WTC11 (cell line): Measurements from ENCODE around the gene LRP1. TPM values are rescaled to one million over a fixed set of nuclear protein-coding genes. Genes with fewer than 3 reads are reported as not detected.

Source experiments
- ATAC-seq: fragments of 200-7000 bp; cut with Tn5 transposase; 2 replicates; pipeline ENCODE4 v1.10.0; 2021; ENCODE audit warnings: mild to moderate bottlenecking, moderate library complexity
- CTCF ChIA-PET: fragments of 300-600 bp; sonication (Branson Sonifier 250); formaldehyde crosslinking; loops from one replicate; lab custom pipeline; 2021; ENCODE audit warnings: antibody characterized with exemption; lab: Charles Lee
- POLR2A ChIA-PET: fragments of 350-600 bp; sonication (Branson Sonifier 250); formaldehyde crosslinking; loops from one replicate; lab custom pipeline; 2021; ENCODE audit warnings: antibody characterized with exemption; lab: Charles Lee
- DNase-seq: peaks from one replicate; pipeline ENCODE4 v3.0.0; 2021; ENCODE audit warnings: low spot score
- H3K27ac Mint-ChIP-seq: 2 replicates; pipeline ENCODE4 v1.8.0; 2021; ENCODE audit warnings: mixed read lengths
- H3K27me3 Mint-ChIP-seq: 2 replicates; pipeline ENCODE4 v1.8.0; 2021; ENCODE audit warnings: low read depth, mild to moderate bottlenecking, moderate library complexity, mixed read lengths
- H3K36me3 Mint-ChIP-seq: 2 replicates; pipeline ENCODE4 v1.8.0; 2021; ENCODE audit warnings: mixed read lengths
- H3K4me1 Mint-ChIP-seq: 2 replicates; pipeline ENCODE4 v1.8.0; 2022; ENCODE audit warnings: mixed read lengths
- H3K4me3 Mint-ChIP-seq: 2 replicates; pipeline ENCODE4 v1.8.0; 2021; ENCODE audit warnings: mild to moderate bottlenecking, moderate library complexity, mixed read lengths
- H3K9me3 Mint-ChIP-seq: 2 replicates; pipeline ENCODE4 v1.8.0; 2021; ENCODE audit warnings: mixed read lengths
- AR ChIP-seq: fragments of 250-450 bp; sonication (Bioruptor Pico); IDR thresholded peaks from 2 replicates; pipeline ENCODE4 v1.9.0; 2021; ENCODE audit warnings: mild to moderate bottlenecking
- ARID4B ChIP-seq: sonication (generic); formaldehyde crosslinking; IDR thresholded peaks from 2 replicates; pipeline ENCODE4 v1.8.0; 2023; ENCODE audit warnings: missing genetic modification reagents, mild to moderate bottlenecking, borderline replicate concordance
- ATF2 ChIP-seq: sonication (generic); formaldehyde crosslinking; IDR thresholded peaks from 2 replicates; pipeline ENCODE4 v1.8.1; 2022; ENCODE audit warnings: low read depth, missing genetic modification reagents, borderline replicate concordance
- FOXJ3 ChIP-seq: sonication (generic); formaldehyde crosslinking; IDR thresholded peaks from 2 replicates; pipeline ENCODE4 v1.9.0; 2021; ENCODE audit warnings: missing genetic modification reagents, mild to moderate bottlenecking, borderline replicate concordance
- HMGA2 ChIP-seq: fragments of 250-450 bp; sonication (Bioruptor Pico); IDR thresholded peaks from 2 replicates; pipeline ENCODE4 v1.4.0; 2021; ENCODE audit warnings: mild to moderate bottlenecking, moderate library complexity
- HMGXB4 ChIP-seq: sonication (generic); formaldehyde crosslinking; IDR thresholded peaks from 2 replicates; pipeline ENCODE4 v1.8.1; 2023; ENCODE audit warnings: mild to moderate bottlenecking, moderate library complexity, missing genetic modification reagents
- IRF1 ChIP-seq: sonication (generic); formaldehyde crosslinking; IDR thresholded peaks from 2 replicates; pipeline ENCODE4 v1.8.0; 2023; ENCODE audit warnings: missing genetic modification reagents
- MAX ChIP-seq: sonication (generic); formaldehyde crosslinking; IDR thresholded peaks from 2 replicates; pipeline ENCODE4 v1.8.0; 2022; ENCODE audit warnings: mild to moderate bottlenecking, missing genetic modification reagents
- MYBL2 ChIP-seq: sonication (generic); formaldehyde crosslinking; IDR thresholded peaks from 2 replicates; pipeline ENCODE4 v1.8.1; 2023; ENCODE audit warnings: mild to moderate bottlenecking, moderate library complexity, missing genetic modification reagents
- TP53 ChIP-seq: sonication (generic); formaldehyde crosslinking; IDR thresholded peaks from 2 replicates; pipeline ENCODE4 v1.8.1; 2023; ENCODE audit warnings: mild to moderate bottlenecking, missing genetic modification reagents
- ZBTB21 ChIP-seq: sonication (generic); formaldehyde crosslinking; IDR thresholded peaks from 2 replicates; pipeline ENCODE4 v1.8.1; 2023; ENCODE audit warnings: mild to moderate bottlenecking, missing genetic modification reagents, borderline replicate concordance
- ZNF121 ChIP-seq: sonication (generic); formaldehyde crosslinking; IDR thresholded peaks from 2 replicates; pipeline ENCODE4 v1.8.0; 2023; ENCODE audit warnings: missing genetic modification reagents
- ZNF138 ChIP-seq: sonication (generic); formaldehyde crosslinking; conservative IDR thresholded peaks from 2 replicates; pipeline ENCODE4 v1.8.1; 2022; ENCODE audit warnings: mild to moderate bottlenecking, moderate library complexity, missing genetic modification reagents
- ZNF425 ChIP-seq: fragments of 250-450 bp; sonication (Bioruptor Pico); conservative IDR thresholded peaks from 2 replicates; pipeline ENCODE4 v1.9.0; 2021; ENCODE audit warnings: mild to moderate bottlenecking
- ZNF512 ChIP-seq: sonication (generic); formaldehyde crosslinking; IDR thresholded peaks from 2 replicates; pipeline ENCODE4 v1.8.1; 2022; ENCODE audit warnings: missing genetic modification reagents, borderline replicate concordance
- total RNA-seq: library from RNA; stranded (reverse); gene quantifications from 3 replicates; pipeline ENCODE4 v1.2.3, GENCODE V29; 2021

Gene LRP1
- total RNA-seq, 1 experiment from 2014 or later: 120 TPM

- TF ChIP-seq ZNF425 (CRISPR knock-in tag) (no peak), HMGXB4 (CRISPR knock-in tag) (no peak), TP53 (CRISPR knock-in tag) (no peak), FOXJ3 (CRISPR knock-in tag) (no peak), ZNF138 (no peak), MAX (CRISPR knock-in tag) (no peak), ZBTB21 (CRISPR knock-in tag) (no peak)
- TF ChIP-seq, all 79 proteins: peak for 0
- ATAC-seq: no peak
- Mint-ChIP-seq H3K4me3 (no peak overlapping the region), H3K27me3 (no peaks in the 10 kb centered on the region), H3K9me3 (peaks cover 5% of the 10 kb centered on the region; the same call in 1 of the 2 replicates), H3K4me1 (no peaks in the 10 kb centered on the region), H3K36me3 (peaks cover 71% of the 10 kb centered on the region), H3K27ac (no peak overlapping the region)
- DNase-seq: no peak
- POLR2A ChIA-PET: no interaction called here
- CTCF ChIA-PET: interaction anchor here (0.8 to 1.1 kb wide), 2 partner anchors 10 to 20 kb away, joined by 3 to 4 read pairs; no protein-coding TSS in a partner anchor
These were observed 64.6 kb downstream of the LRP1 start for GRCh38 chr12:57192920-57193319.

GRCh38 chr12:57193706-57194245 lies 65.5 kb downstream of the LRP1 start:
- ATAC-seq (no peak), DNase-seq (no peak)
- no peak overlapping the region for H3K4me3 Mint-ChIP-seq
- ChIA-PET POLR2A (no interaction called here), CTCF (no interaction called here)
- H3K4me1 Mint-ChIP-seq: no peaks in the 10 kb centered on the region
- no peaks in the 10 kb centered on the region for H3K27me3 Mint-ChIP-seq
- no peak for TF ChIP-seq IRF1 (CRISPR knock-in tag)
- TF ChIP-seq ARID4B (CRISPR knock-in tag): no peak
- no peak for TF ChIP-seq ATF2 (CRISPR knock-in tag)
- no peak for TF ChIP-seq HMGA2 (CRISPR knock-in tag)
- TF ChIP-seq ZNF121: no peak
- TF ChIP-seq MYBL2 (CRISPR knock-in tag): no peak
- TF ChIP-seq ZNF512 (CRISPR knock-in tag): no peak
- no peak for TF ChIP-seq AR (CRISPR knock-in tag)
- peaks cover 74% of the 10 kb centered on the region for H3K36me3 Mint-ChIP-seq
- peaks cover 5% of the 10 kb centered on the region; the same call in 1 of the 2 replicates for H3K9me3 Mint-ChIP-seq
- H3K27ac Mint-ChIP-seq: peak overlapping the region; percentile 53; the same call in 1 of the 2 replicates
